ENCODE measurements around the gene CREB3L2.
"Not testable (repeated sequence)": the region's sequence is repeated elsewhere in the genome, so short reads cannot be mapped to it uniquely, and the experiment has no call there.

Gene CREB3L2

GRCh38 chr7:138014201-138014600, 12.3 kb upstream of the CREB3L2 start:
- not testable (repeated sequence) for DNase-seq (ENCODE audit: low read depth, low spot score)

GRCh38 chr7:138009350-138009653, 7.4 kb upstream of the CREB3L2 start:
- no peak for DNase-seq (ENCODE audit: low read depth, low spot score)

- DNase-seq (ENCODE audit: low read depth, low spot score) = no peak
These were observed 6.9 kb upstream of the CREB3L2 start for GRCh38 chr7:138008588-138009349.

GRCh38 chr7:138008019-138008587, 6.2 kb upstream of the CREB3L2 start:
- no peak for DNase-seq (ENCODE audit: low read depth, low spot score)

GRCh38 chr7:138006106-138006505, 4.2 kb upstream of the CREB3L2 start:
- DNase-seq (ENCODE audit: low read depth, low spot score) = no peak

- no peak for DNase-seq (ENCODE audit: low read depth, low spot score)
These were observed 3.0 kb upstream of the CREB3L2 start for GRCh38 chr7:138004936-138005335.

GRCh38 chr7:138004046-138004445, 2.2 kb upstream of the CREB3L2 start:
- DNase-seq (ENCODE audit: low read depth, low spot score) = no peak

- DNase-seq (ENCODE audit: low read depth, low spot score) = no peak
These were observed 923 bp upstream of the CREB3L2 start for GRCh38 chr7:138002828-138003189.

- DNase-seq (ENCODE audit: low read depth, low spot score) = peak; percentile 99
These were observed 376 bp upstream of the CREB3L2 start for GRCh38 chr7:138002096-138002827.

- peak; percentile 92 for DNase-seq (ENCODE audit: low read depth, low spot score)
These were observed 1.7 kb downstream of the CREB3L2 start for GRCh38 chr7:138000081-138000701.

- DNase-seq (ENCODE audit: low read depth, low spot score) = no peak
These were observed 2.3 kb downstream of the CREB3L2 start for GRCh38 chr7:137999496-138000080.

- DNase-seq (ENCODE audit: low read depth, low spot score) = no peak
These were observed 3.6 kb downstream of the CREB3L2 start for GRCh38 chr7:137998250-137998649.

GRCh38 chr7:137996871-137997270, 5.0 kb downstream of the CREB3L2 start:
- DNase-seq (ENCODE audit: low read depth, low spot score) = no peak

GRCh38 chr7:137996386-137996851, 5.5 kb downstream of the CREB3L2 start:
- no peak for DNase-seq (ENCODE audit: low read depth, low spot score)

GRCh38 chr7:137994216-137994615, 7.7 kb downstream of the CREB3L2 start:
- DNase-seq (ENCODE audit: low read depth, low spot score) = no peak

- DNase-seq (ENCODE audit: low read depth, low spot score) = no peak
These were observed 8.5 kb downstream of the CREB3L2 start for GRCh38 chr7:137993395-137993743.

- no peak for DNase-seq (ENCODE audit: low read depth, low spot score)
These were observed 9.1 kb downstream of the CREB3L2 start for GRCh38 chr7:137992550-137993394.

- no peak for DNase-seq (ENCODE audit: low read depth, low spot score)
These were observed 9.8 kb downstream of the CREB3L2 start for GRCh38 chr7:137992104-137992549.

- no peak for DNase-seq (ENCODE audit: low read depth, low spot score)
These were observed 11.5 kb downstream of the CREB3L2 start for GRCh38 chr7:137990251-137990941.

- no peak for DNase-seq (ENCODE audit: low read depth, low spot score)
These were observed 12.3 kb downstream of the CREB3L2 start for GRCh38 chr7:137989590-137989989.

GRCh38 chr7:137989094-137989493, 12.8 kb downstream of the CREB3L2 start:
- DNase-seq (ENCODE audit: low read depth, low spot score) = no peak
